Uterus (tissue), 2 donors: Measurements from ENCODE around the gene MIPEP.

Experiments used
- POLR2A ChIP-seq, 2 donors: fragments of 450-650 bp; IDR thresholded peaks; one replicate each; pipeline ENCODE4 v1.6.1; 2016; ENCODE audit warnings: antibody characterized with exemption in 2 of 2, mild to moderate bottlenecking in 1 of 2, moderate library complexity in 1 of 2
- TF ChIP-seq, protein P1 (sequence below), 4 experiments: fragments of 200-600 bp in 2 of 4; fragments of 450-650 bp in 2 of 4; sonication (generic) in 2 of 4; IDR thresholded peaks; one replicate each; pipeline ENCODE4 v1.5.1; 2016 to 2019; ENCODE audit warnings: antibody characterized with exemption in 4 of 4, mild to moderate bottlenecking in 2 of 4, moderate library complexity in 1 of 4

DNA sequence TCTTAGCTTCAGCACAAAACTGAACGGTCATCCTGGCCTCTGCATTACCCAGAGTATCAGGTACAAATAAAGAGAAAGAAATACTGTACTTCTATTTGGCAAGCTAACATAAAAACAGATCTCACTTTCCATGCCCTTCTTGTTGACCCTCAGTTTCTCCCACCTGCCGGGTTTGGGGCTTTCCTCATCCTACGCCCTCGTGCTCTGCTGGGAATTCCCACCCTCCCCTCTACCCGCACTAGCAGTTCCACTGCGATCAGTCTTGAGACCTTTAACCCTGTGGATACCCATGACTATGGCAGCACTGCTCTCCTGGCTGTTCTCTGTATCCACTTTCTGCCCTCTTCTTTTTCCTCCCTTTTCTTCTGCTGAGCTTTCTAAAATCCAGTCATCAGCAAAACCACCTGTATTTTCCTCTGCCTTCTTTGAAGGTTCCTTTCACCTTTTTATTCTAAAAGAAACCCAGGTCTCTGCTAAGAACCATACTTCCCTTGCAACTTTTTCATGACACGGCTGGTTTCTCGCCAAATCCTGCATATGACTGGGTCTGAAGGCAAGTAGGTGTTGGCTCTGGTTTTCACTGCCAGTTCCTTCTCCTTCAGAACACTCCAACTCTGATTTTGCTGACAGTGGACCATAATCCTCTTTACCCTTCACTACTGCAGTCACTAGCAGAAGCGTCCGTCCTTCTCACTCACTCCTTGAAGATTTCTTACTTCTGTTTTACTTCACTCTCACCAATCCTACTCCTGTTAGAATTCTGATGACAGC is 99.4 kb downstream of the MIPEP start:
- TF ChIP-seq, protein P1, sequence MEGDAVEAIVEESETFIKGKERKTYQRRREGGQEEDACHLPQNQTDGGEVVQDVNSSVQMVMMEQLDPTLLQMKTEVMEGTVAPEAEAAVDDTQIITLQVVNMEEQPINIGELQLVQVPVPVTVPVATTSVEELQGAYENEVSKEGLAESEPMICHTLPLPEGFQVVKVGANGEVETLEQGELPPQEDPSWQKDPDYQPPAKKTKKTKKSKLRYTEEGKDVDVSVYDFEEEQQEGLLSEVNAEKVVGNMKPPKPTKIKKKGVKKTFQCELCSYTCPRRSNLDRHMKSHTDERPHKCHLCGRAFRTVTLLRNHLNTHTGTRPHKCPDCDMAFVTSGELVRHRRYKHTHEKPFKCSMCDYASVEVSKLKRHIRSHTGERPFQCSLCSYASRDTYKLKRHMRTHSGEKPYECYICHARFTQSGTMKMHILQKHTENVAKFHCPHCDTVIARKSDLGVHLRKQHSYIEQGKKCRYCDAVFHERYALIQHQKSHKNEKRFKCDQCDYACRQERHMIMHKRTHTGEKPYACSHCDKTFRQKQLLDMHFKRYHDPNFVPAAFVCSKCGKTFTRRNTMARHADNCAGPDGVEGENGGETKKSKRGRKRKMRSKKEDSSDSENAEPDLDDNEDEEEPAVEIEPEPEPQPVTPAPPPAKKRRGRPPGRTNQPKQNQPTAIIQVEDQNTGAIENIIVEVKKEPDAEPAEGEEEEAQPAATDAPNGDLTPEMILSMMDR (IDR thresholded peaks at IDR 0.05) = no peak
- no peak for TF ChIP-seq POLR2A (IDR thresholded peaks at IDR 0.05)
